BJ (cell line): ENCODE measurements around the gene MESP2. TPM values are rescaled to one million over a fixed set of nuclear protein-coding genes. Genes with fewer than 3 reads are reported as not detected.
A peak's percentile ranks its signal among the peaks of the same experiment; 100 is the strongest.

Source experiments
- CTCF ChIA-PET: fragments of 350-600 bp; formaldehyde crosslinking; extraction: SDS; loops from one replicate; lab custom pipeline; 2021; ENCODE audit warnings: antibody characterized with exemption, inconsistent platforms; lab: Yijun Ruan, JAX
- POLR2A ChIA-PET: fragments of 300-600 bp; sonication (Branson Sonifier 250); formaldehyde crosslinking; extraction: SDS; loops from one replicate; lab custom pipeline; 2021; ENCODE audit warnings: antibody characterized with exemption; lab: Charles Lee
- DNase-seq: peaks from one replicate; pipeline ENCODE4 v3.0.0-alpha.2; 2011; ENCODE audit warnings: low read depth
- H3K27me3 ChIP-seq: 2 replicates; pipeline ENCODE4 v1.6.0; 2011; ENCODE audit warnings: low read length; ENCODE audit not compliant: control insufficient read depth, insufficient read depth
- H3K36me3 ChIP-seq: 2 replicates; pipeline ENCODE4 v1.5.1; 2011; ENCODE audit warnings: low read length; ENCODE audit not compliant: control insufficient read depth, insufficient read depth
- H3K4me3 ChIP-seq: 2 replicates; pipeline ENCODE4 v1.5.1; 2011; ENCODE audit warnings: low read depth, mild to moderate bottlenecking, control low read depth, low read length
- CTCF ChIP-seq: IDR thresholded peaks from 2 replicates; pipeline ENCODE4 v1.5.1; 2011; ENCODE audit warnings: low read depth, mild to moderate bottlenecking, control low read depth, inconsistent platforms, low read length, moderate library complexity; ENCODE audit not compliant: insufficient read depth
- polyA plus RNA-seq: library from polyadenylated mRNA; depleted of rRNA; stranded (reverse); fragments of >200 nt; gene quantifications from 2 replicates; pipeline ENCODE4 v1.2.3, GENCODE V29; 2011

The MESP2 gene
- polyA plus RNA-seq, 1 experiment, result 0.39 TPM

GRCh38 chr15:89809787-89810148 is 33.6 kb downstream of the MESP2 start:
- ChIA-PET POLR2A (no interaction called here), CTCF (interaction anchor here (0.8 to 2.8 kb wide), 4 partner anchors 11 to 277 kb away, joined by 3 to 10 read pairs (median 4); no protein-coding TSS in a partner anchor)
- no peak for DNase-seq
- Histone ChIP-seq H3K27me3 (no peaks in the 10 kb centered on the region), H3K36me3 (peaks cover 31% of the 10 kb centered on the region), H3K4me3 (no peak overlapping the region)
- TF ChIP-seq CTCF, result no peak

- no peak for TF ChIP-seq CTCF
- Histone ChIP-seq H3K27me3 (no peaks in the 10 kb centered on the region), H3K4me3 (no peak overlapping the region), H3K36me3 (peaks cover 22% of the 10 kb centered on the region)
- POLR2A ChIA-PET, result no interaction called here
- no peak for DNase-seq
- CTCF ChIA-PET, result interaction anchor here (1.9 to 3.0 kb wide), 2 partner anchors 9 to 64 kb away, joined by 4 to 16 read pairs; no protein-coding TSS in a partner anchor
Observed at GRCh38 chr15:89810837-89811236, 34.7 kb downstream of the MESP2 start.

GRCh38 chr15:89812011-89812846 is 36.1 kb downstream of the MESP2 start:
- Histone ChIP-seq H3K36me3 (peaks cover 15% of the 10 kb centered on the region), H3K4me3 (peak overlapping the region; percentile 80), H3K27me3 (no peaks in the 10 kb centered on the region)
- TF ChIP-seq CTCF, result no peak
- no peak for DNase-seq
- CTCF ChIA-PET, result interaction anchor here (0.8 to 3.0 kb wide), 7 partner anchors 10 to 76 kb away, joined by 3 to 16 read pairs (median 4); partner anchors contain the start of gene MESP2
- POLR2A ChIA-PET, result interaction anchor here (0.6 kb wide), 1 partner anchor 15 kb away, joined by 10 read pairs; no protein-coding TSS in a partner anchor

- ChIA-PET POLR2A (no interaction called here), CTCF (interaction anchor here (0.9 to 3.0 kb wide), 5 partner anchors 37 to 75 kb away, joined by 3 to 16 read pairs (median 7); partner anchors contain the start of gene MESP2)
- no peak for DNase-seq
- no peak for TF ChIP-seq CTCF
- Histone ChIP-seq H3K36me3 (peaks cover 14% of the 10 kb centered on the region), H3K27me3 (no peaks in the 10 kb centered on the region), H3K4me3 (peak overlapping the region; percentile 80)
Observed at GRCh38 chr15:89812847-89813320, 36.8 kb downstream of the MESP2 start.
